Spinal cord (tissue), 10 donors: ENCODE results near the gene ZNF609. TPM values are rescaled to one million over a fixed set of nuclear protein-coding genes. Genes with fewer than 3 reads are reported as not detected.
A peak's percentile ranks its signal among the peaks of the same experiment; 100 is the strongest.

ENCODE experiments used
- DNase-seq, 6 donors: peaks; one replicate each; pipeline versions ENCODE4 v3.0.0 to v3.0.0-alpha.2; 2013 to 2015; ENCODE audit warnings: low spot score in 6 of 6, low read depth in 4 of 6
- H3K27ac ChIP-seq: one replicate; pipeline ENCODE4 v1.5.1; 2013; ENCODE audit warnings: low read depth, low read length, control low read depth
- H3K27me3 ChIP-seq: one replicate; pipeline ENCODE4 v1.6.1; 2013; ENCODE audit warnings: low read length; ENCODE audit not compliant: control insufficient read depth, insufficient read depth
- H3K36me3 ChIP-seq: one replicate; pipeline ENCODE4 v1.6.1; 2013; ENCODE audit warnings: low read length; ENCODE audit not compliant: control insufficient read depth, insufficient read depth
- H3K4me1 ChIP-seq: one replicate; pipeline ENCODE4 v1.6.1; 2013; ENCODE audit warnings: low read length; ENCODE audit not compliant: control insufficient read depth, insufficient read depth
- H3K4me3 ChIP-seq: one replicate; pipeline ENCODE4 v1.5.1; 2013; ENCODE audit warnings: low read depth, low read length, control low read depth
- H3K9me3 ChIP-seq: one replicate; pipeline ENCODE4 v1.6.1; 2013; ENCODE audit warnings: low read length; ENCODE audit not compliant: control insufficient read depth, insufficient read depth
- WGBS: methylation state at CpG from one replicate; pipeline ENCODE4 v1.1.5; 2013; ENCODE audit warnings: missing lambda C conversion rate; ENCODE audit not compliant: insufficient coverage; 5-methylcytosine and 5-hydroxymethylcytosine counted together
- polyA plus RNA-seq, 2 donors: library from polyadenylated mRNA; unstranded; fragments of 120-200 nt; gene quantifications; one replicate each; pipeline ENCODE4 v1.2.1, GENCODE V29; 2013; ENCODE audit not compliant: insufficient read length in 2 of 2
- total RNA-seq, 2 donors: library from RNA; depleted of rRNA in 1 of 2; stranded (reverse); fragments of 120-200 nt in 1 of 2; fragments of >200 nt in 1 of 2; gene quantifications; one replicate each; pipeline versions ENCODE4 v1.2.3 to v1.2.4, GENCODE V29; 2013 to 2014
- donor health status: healthy.

Gene ZNF609
- total and polyA plus RNA-seq, 4 donors, result 20.9 to 34.5 (median 30.6) TPM

DNA sequence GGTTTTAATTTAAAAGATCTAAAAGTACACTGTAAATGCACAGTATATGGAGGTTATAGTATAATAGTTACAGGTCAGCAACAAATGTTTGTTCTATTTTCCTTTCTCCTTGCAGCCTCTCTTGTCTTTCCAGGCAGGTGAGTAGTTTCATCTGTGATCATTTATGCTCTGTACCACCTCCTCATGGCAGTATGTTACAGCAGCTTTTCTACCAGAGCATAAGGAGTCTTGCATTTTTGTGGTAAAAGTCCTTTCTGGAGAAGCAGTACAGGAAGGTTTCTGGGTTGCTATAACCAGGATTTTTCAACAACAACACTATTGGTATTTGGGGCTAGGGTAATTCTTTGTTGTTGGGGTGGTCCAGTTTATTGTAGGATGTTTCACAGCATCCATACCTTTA lies 59.5 kb downstream of the ZNF609 start:
- Histone ChIP-seq H3K9me3 (no peaks in the 10 kb centered on the region), H3K36me3 (no peaks in the 10 kb centered on the region), H3K27me3 (no peaks in the 10 kb centered on the region), H3K27ac (no peak overlapping the region), H3K4me3 (no peak overlapping the region), H3K4me1 (peaks cover 7% of the 10 kb centered on the region)
- DNase-seq, result no peak

- Histone ChIP-seq H3K27ac (peak overlapping the region; percentile 29), H3K4me3 (no peak overlapping the region), H3K9me3 (no peaks in the 10 kb centered on the region), H3K36me3 (no peaks in the 10 kb centered on the region), H3K4me1 (peaks cover 7% of the 10 kb centered on the region), H3K27me3 (no peaks in the 10 kb centered on the region)
- peak in 2 of 6 donors; percentile 17 to 65 for DNase-seq
- no CpG with 5 or more reads among the region's 1 CpG for WGBS
Observed at GRCh38 chr15:64521201-64521600, 60.8 kb downstream of the ZNF609 start.

DNA sequence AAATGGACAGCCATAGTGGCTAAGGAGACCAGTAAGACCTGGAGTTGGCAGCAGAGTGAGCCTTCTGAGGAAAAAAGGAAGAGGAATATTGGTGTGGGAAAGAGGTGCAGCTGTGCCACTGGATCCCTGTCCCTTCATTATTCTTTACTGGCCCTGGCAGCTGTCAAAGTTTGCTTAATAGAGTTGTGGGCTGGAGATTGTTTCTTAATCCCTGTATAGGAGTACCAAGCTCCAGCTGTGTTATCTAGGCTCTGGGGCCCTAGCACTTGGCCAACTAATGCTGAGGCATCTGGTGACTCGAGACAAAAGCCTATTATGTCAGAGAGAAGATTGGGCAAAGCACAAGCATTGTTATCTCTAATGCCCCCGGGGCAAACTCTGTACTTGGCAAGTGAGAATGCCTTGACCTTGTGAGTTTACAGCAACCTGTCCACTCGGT lies 61.4 kb downstream of the ZNF609 start:
- 15% methylated on average over 3 of the region's 3 CpGs for WGBS
- H3K36me3 ChIP-seq, result no peaks in the 10 kb centered on the region
- no peaks in the 10 kb centered on the region for H3K27me3 ChIP-seq
- no peaks in the 10 kb centered on the region for H3K9me3 ChIP-seq
- peaks cover 7% of the 10 kb centered on the region for H3K4me1 ChIP-seq
- H3K27ac ChIP-seq, result peak overlapping the region; percentile 44
- peak in 2 of 6 donors; percentile 42 to 63 for DNase-seq
- no peak overlapping the region for H3K4me3 ChIP-seq

DNA sequence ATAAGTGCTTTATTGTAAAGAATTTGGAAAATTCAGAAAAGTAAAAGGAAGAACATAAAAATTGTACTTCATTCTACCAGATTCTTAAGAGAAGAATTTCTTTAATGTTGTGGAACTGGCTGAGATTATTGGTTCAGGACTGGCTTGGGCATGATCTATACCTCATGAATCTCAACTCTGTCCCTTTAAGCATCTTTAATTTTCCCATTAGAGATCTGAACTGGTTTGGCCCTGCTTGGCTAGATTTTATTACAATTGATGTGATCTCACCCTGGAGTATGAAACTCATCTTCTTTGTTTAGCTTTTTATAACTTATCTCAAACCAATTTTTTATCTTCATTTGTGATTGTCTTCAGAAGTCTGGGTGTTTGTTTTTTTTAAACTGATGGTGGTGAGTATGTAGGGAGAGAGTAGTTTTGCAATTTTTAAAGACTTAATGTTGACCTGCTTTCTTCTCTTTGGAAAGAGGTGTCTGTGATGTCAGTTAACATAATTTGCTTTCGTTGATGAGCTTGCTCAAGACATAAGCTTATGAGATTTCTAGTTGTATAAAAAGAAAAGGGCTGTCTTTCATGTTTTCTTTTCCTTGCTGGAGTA lies 61.9 kb downstream of the ZNF609 start:
- Histone ChIP-seq H3K27ac (peak overlapping the region; percentile 44), H3K4me3 (no peak overlapping the region), H3K4me1 (peaks cover 7% of the 10 kb centered on the region), H3K9me3 (no peaks in the 10 kb centered on the region), H3K36me3 (no peaks in the 10 kb centered on the region), H3K27me3 (no peaks in the 10 kb centered on the region)
- WGBS, result no CpG with 5 or more reads among the region's 1 CpG
- peak in 1 of 6 donors; percentile 39 for DNase-seq

- H3K4me3 ChIP-seq, result no peak overlapping the region
- peaks cover 7% of the 10 kb centered on the region for H3K4me1 ChIP-seq
- H3K27ac ChIP-seq, result no peak overlapping the region
- DNase-seq, result no peak
- no peaks in the 10 kb centered on the region for H3K9me3 ChIP-seq
- WGBS, result 100% methylated on average over 3 of the region's 5 CpGs
- H3K27me3 ChIP-seq, result no peaks in the 10 kb centered on the region
- H3K36me3 ChIP-seq, result no peaks in the 10 kb centered on the region
Observed at GRCh38 chr15:64523240-64523639, 62.9 kb downstream of the ZNF609 start.

DNA sequence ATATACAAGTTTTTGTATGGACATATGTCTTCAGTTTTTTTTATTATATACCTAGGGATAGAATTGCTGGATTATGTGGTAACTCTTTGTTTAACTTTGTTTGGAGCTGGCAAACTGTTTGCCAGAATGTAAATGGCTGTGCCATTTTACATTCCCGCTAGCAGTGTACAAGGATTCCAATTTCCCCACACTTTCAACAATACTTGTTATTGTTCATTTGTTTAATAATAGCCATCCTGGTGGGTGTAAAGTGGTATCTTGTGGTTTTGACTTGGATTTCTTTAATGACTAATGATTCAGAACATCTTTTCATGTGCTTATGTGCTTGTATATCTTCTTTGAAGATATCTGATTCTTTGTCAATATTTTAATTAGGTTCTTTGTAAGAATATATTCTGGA lies 64.4 kb downstream of the ZNF609 start:
- no peak overlapping the region for H3K27ac ChIP-seq
- peaks cover 7% of the 10 kb centered on the region for H3K4me1 ChIP-seq
- H3K27me3 ChIP-seq, result no peaks in the 10 kb centered on the region
- no peaks in the 10 kb centered on the region for H3K9me3 ChIP-seq
- DNase-seq, result no peak
- no CpG with 5 or more reads among the region's 1 CpG for WGBS
- H3K36me3 ChIP-seq, result no peaks in the 10 kb centered on the region
- no peak overlapping the region for H3K4me3 ChIP-seq

- Histone ChIP-seq H3K4me1 (peaks cover 7% of the 10 kb centered on the region), H3K4me3 (no peak overlapping the region), H3K27me3 (no peaks in the 10 kb centered on the region), H3K9me3 (no peaks in the 10 kb centered on the region), H3K27ac (no peak overlapping the region), H3K36me3 (no peaks in the 10 kb centered on the region)
- DNase-seq, result no peak
- WGBS, result 77% methylated on average over 4 of the region's 8 CpGs
Observed at GRCh38 chr15:64525828-64526530, 65.6 kb downstream of the ZNF609 start.

GRCh38 chr15:64527263-64527984 lies 67.0 kb downstream of the ZNF609 start:
- H3K27me3 ChIP-seq, result no peaks in the 10 kb centered on the region
- H3K27ac ChIP-seq, result no peak overlapping the region
- H3K4me3 ChIP-seq, result no peak overlapping the region
- H3K9me3 ChIP-seq, result no peaks in the 10 kb centered on the region
- H3K4me1 ChIP-seq, result no peaks in the 10 kb centered on the region
- no CpG with 5 or more reads among the region's 4 CpGs for WGBS
- no peaks in the 10 kb centered on the region for H3K36me3 ChIP-seq
- no peak for DNase-seq

DNA sequence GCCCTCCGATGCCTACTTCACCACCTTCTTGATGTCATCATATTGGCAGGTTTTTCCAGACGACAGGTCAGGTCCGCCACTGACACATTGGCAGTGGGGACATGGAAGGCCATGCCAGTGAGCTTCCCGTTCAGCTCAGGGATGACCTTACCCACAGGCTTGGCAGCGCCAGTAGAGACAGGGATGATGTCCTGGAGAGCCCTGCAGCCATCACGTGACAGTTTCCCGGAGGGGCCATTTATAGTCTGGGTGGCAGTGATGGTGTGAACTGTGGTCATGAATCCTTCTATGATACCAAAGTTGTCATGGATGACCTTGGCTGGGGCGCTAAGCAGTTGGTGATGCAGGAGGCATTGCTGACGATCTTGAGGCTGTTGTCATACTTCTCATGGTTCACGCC lies 68.5 kb downstream of the ZNF609 start:
- no peak overlapping the region for H3K4me3 ChIP-seq
- no peak overlapping the region for H3K27ac ChIP-seq
- no peaks in the 10 kb centered on the region for H3K4me1 ChIP-seq
- no peaks in the 10 kb centered on the region for H3K27me3 ChIP-seq
- no peaks in the 10 kb centered on the region for H3K9me3 ChIP-seq
- no peak for DNase-seq
- WGBS, result over 99% methylated on average over 10 of the region's 10 CpGs
- no peaks in the 10 kb centered on the region for H3K36me3 ChIP-seq
